CD4-positive, alpha-beta T cell treated with Interleukin-10 for 1 hour (primary cell): ENCODE measurements around the gene DGKB.

Experiments
- DNase-seq: peaks from one replicate; pipeline ENCODE4 v3.0.0-alpha.2; 2020

Gene DGKB

DNA sequence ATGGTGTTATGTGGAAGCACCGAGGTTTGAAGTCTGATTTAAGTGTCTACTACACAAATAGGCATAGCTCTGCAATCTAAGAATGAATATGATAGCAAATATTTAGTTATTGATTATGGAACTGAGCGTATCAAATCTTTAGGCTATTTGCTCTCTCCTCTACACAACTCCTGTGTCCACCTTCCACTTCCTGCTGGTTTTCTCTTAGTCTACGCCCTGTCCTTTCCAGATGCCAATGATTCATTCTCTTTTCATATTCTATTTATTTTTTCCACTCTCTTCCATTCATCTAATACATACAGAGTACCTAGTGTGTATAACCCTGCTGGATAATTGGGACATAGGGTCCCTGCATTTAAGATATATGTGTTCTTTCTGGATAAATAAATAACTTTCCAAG lies 83.7 kb downstream of the DGKB start:
- DNase-seq, result no peak

DNA sequence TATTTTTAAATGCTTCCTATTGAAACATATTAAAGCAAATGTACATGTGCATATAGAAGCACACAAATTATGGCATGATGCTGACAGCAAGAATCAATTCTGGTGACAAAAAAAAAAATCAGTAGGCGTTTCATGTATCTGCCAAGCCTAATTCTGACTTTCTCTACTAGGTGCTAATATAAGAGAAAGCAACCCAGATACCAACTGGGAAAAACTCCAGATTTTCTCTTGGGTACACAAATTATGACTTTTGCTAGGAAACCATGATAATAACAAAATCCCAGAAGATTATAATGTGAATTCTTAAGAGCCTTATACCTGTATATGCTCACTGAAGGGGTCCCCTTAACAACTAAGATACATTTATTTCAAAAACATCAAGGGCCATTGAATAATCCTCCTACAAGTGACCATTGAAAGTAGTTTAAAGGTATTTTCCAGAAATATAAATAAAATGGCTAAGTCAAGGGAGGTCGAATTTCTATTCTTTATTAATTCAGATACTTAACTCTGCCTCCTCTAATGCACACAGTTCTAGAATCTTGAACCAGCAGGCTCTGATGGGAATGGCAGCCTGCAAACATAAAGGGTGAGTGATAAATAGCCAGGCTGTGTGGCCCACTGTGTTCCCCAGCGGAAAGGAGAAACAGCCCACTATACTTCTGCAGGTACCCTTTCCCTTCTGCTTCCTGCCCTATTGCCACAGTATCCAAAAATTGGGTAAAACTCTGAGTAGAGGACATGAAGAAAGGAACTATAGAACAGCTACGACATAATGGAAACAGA lies 84.5 kb downstream of the DGKB start:
- DNase-seq, result no peak

DNA sequence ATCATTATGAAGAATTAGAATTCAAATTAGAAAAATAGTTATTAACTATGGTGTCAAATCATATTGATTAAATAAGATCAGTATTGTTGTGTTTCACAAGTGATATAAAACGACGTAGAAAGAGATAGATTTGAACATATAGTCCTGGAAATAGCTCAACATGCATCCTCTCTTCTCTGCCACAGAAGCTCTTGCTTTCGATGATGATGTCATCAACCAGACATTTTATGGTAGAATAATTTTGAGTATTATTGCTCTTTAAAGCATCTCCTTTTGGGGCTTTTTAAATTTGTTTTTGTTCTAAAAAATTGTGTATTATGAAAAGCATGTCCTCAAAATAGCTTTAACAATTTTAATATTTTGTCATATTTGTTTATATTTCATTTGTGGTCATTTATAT lies 95.0 kb downstream of the DGKB start:
- DNase-seq, result no peak

DNA sequence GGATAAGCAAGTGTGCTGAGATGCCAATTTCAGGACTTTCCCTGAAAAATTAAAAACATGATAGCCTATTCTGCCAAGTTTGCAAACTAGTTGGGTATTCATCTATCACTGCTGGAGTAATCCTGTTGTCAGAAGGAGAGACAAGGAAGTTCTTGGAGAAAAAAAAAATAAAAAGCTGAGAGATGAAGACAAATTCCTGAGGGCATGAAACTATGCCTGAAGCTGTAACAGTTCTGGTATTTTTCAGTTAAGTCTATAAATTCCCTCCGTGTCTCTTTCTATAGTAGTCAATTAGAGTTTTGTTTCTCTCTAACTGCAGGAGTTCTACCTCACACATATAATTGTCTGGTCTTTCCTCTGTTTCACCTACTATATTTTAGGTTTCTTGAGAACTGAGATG lies 95.7 kb downstream of the DGKB start:
- DNase-seq, result no peak

DNA sequence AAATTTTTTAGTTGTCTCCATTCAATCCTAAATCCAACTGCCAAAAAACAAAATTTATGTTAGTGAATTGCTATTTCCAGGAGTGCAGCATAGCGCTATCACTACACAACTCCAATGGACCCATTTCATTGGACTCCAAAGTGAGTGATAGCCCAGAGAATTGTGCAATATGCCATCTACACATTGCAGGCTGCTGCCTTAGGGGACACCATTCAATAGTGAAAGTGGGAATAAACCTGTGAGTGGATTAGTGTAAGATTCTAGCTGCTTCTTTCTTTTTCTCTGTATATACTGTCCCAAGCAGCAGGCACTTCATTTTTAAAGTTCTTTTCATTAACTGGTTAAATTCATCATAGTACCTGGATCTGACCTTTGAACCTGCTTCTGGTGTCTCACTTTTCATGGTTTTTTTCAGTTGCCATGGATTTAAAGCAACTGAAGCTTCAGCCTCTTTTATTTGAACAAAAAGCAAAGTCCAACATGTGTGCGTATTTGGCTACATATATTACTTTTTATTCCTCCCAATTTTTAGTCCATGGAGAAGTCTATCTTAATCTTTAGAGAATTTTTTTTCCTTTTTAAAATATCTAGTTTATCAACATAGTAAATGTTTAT lies 97.3 kb downstream of the DGKB start:
- DNase-seq, result no peak

DNA sequence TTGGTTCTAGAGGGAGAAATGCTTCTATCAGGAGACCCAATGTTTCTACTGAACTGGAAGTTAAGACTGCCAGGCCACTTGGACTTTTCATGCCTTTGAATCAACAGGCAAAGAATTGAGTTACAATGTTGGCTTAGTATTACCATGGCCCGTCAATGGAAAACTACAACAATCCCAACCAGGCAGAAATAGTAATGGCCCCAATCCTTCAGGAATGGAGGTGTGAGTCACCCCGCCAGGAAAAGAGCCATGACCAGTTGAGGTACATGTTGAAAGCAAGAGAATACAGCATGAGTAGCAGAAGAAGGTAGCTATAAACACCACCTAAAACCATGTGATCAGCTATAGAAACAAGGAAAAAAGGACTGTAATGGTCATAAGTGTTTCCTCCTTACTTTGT lies 101.9 kb downstream of the DGKB start:
- DNase-seq, result no peak

DNA sequence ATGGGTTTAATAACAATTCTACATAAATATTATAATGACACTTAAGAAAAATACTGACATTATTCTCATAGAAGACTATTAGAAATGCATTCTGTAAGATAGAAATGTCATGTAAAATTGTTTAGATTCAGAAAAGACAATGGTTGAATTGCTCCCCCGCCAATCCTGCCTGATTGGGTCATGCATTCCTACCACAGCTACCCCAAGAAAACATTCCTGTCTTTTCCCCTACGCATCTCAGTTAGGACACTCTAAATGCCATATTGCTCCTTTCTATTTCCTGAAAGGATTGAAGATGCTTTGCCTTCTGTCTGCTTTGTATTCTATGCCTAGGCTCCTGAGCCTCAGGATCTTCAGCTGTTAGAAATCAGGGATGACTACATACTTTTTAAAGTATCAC lies 109.4 kb downstream of the DGKB start:
- DNase-seq, result no peak

DNA sequence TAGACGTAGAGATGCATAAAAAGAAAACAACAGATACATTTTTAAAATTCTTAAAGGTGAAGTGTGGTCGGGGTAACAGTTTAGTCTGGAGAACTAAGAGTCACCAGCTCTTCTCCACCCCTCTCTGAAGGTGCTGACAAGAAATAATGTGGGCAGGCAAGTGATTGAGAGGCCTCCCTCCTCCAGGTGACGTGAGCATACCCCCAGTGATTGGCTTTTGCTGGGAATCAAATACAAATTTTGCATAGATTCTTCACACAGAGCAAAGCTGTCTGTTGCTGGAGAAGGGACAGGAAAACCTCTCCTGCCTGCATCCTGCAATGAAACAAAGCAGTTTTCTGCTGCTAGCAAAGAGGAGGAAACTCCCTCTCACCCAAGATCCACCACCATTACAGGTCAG lies 115.0 kb downstream of the DGKB start:
- no peak for DNase-seq

DNA sequence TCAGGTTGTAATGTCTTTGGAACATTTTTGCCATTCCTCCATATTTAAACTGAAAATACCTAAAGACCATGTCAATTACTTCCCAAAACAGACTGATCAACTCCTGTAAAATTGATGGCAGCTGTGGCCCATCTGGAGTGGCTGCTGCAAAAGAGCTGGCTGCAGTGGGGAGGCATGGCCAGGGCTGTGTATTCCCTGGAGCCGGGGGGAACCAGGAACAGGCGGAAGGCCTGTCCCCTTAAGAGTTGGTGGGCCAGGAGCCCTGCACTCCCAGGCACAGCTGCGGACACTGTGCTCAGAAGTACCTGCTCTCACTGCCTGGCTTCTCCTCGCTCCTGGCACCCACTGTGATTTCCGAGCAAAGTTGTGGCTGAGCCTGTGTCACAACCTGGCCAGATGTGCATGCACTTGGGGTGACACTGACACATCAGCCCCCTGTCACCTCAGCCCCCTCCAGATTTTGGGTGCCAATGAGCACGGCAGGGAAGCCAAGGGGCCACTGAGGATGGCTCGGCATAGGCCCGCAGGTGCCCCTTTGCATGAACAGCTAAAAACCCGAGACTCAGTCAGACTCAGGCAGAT lies 116.1 kb downstream of the DGKB start:
- no peak for DNase-seq

DNA sequence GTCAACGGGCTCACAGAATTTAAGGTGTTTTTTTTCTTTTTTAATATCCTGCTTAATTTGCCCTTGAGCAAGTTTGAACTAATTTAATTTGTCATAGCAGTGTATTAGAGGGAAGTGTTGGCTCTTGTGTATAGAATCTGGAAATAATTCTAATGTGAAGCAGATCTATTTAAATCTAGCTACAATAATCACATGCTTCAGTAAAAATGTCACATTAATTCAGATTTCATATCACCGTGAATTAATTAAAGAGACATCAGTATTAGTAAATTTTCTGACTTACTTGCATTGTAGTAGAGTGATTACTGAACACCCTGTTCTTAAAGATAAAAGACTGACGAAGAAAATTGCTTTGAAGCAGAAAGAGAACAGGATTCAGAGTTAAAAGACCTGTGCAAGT lies 124.7 kb downstream of the DGKB start:
- DNase-seq, result no peak

DNA sequence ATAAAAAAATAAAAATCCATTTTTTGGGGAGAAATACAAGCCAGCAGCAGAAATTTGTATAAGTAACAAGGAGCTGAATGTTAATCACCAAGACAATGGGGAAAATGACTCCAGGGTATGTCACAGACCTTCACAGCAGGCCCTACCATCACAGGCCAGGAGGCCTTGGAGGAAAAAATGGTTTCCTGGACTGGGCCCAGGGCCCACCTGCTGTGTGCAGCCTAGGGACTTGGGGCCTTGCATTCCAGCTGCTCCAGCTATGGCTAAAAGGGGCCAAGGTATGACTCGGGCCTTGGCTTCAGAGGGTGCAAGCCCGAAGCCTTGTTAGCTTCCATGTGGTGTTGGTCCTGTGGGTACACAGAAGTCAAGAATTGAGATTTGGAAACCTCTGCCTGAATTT lies 126.3 kb downstream of the DGKB start:
- DNase-seq, result no peak

DNA sequence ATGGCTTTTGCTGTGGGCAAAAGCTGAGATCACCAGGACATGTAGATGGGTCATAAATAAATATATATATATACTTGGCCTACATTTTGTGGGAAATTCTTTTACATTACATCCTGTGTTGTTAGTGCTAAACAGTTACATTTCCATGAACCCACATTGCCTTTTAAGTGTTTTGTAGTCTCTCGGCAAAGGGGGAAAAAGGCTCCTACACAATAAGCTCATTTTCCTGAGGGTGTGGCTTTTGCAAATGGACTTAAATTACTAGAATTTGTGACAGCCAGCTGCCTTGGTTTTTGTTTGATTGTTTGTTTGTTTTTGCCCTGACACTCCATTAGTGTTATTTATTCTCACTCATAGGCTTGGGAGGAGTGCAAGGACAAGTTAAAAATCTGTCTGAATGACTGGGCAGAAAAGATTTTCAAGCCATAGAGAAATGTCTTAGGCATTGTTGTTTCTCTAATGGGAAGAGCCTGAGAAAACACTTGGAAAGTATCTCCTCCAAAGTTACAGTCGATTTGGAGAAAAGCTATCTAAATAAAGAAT lies 128.8 kb downstream of the DGKB start:
- no peak for DNase-seq

DNA sequence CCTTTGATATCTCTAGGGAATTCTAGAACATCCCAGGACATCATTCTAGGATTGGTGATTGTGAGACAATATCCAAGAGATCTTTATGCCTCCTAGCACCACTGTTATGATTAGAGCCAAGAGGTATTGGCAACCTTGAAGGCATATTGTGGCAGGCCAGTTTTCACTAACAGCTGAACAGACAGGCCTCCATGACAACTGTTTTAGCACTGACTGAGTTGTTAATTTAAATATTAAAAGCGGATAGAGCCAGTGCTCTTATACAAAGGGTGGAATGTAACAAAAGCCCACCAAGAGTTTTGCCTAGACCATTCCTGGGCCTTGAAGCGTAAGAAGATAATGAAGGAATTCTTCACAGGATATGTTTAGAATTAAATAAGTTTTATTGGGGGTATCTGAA lies 131.9 kb downstream of the DGKB start:
- no peak for DNase-seq

DNA sequence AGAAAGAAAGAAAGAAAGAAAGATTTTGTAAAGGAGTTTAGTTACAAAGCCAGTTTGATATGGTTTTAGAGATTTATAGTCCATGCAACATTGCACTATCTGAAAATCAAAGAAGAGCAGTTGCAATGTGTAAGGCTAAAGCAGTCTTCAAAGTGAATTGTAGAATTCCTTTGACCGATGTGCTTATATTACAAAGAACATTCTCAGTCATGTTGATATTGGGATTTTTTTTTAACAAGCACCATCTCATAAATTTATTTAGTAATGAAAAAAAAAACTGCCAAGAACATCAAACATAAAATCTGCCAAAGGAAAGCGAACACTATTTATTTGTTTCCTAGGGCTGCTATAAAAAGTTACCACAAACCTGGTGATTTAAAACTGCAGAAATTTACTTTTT lies 133.3 kb downstream of the DGKB start:
- DNase-seq, result no peak

DNA sequence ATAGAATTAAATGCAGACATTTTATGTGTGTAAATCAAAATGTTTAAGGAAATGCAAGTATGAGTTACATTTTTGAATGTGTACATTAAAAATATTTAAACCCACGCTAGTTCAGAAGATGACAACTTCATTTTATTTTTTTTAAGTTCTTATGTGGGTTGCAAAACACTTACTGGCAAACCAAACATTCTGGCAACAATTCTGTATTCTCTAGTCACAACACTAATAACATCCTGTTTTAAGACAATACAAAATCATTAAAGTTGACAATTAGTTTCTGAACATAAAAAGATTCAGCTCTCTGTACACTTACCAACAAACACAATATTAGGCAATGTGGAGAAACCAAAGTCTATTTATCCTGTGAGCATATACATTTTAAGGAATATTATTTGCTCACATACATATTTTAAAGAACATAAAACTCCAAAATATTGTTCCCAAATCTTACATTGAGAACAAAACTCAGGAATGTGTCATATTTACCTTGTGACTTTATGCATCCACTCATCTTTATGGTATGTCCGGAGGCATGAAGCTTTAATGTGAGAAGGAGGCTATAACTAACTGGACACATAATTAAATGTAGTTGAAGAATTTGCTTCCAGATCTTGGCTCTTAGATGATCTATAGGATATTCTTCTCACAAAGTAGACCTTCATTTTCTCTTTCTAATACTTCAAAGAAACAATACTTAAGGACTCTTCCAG lies 134.7 kb downstream of the DGKB start:
- DNase-seq, result no peak

DNA sequence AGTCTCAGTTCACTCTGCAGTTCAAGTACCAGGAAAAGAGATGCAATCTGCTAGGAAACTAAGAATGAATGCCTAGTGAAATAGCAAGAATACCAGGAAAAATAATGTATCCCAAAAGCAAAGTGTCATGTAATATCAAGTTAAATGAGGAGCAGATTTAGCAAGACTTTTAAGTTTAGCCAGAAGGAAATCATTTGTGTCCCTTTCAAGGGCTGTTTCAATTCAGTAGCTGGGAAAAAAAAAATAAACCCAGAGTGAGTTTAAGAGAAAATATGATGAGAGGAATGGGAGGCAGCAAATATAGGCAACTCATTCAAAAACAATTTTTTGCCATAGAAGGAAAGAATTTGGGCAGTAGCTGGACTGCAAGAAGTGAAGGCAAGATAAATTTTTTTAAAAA lies 135.8 kb downstream of the DGKB start:
- DNase-seq, result no peak

DNA sequence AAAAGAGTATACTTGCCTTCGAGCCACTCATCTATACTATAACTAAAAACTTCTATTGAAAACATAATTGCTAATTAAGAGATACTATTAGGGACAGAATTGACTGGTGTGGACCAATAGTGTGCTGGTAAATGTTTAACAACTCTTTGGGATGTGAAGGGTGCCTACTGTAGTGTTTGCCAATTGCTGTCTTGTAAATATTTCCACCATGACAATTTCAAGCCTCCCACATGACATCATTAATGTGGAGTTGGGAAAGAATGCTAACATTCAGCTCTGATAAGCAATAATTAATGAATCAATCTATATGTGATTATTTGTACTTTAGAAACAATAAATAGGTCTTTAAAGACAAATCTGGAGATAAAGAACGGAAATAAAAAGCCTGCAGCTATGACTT lies 136.8 kb downstream of the DGKB start:
- no peak for DNase-seq

DNA sequence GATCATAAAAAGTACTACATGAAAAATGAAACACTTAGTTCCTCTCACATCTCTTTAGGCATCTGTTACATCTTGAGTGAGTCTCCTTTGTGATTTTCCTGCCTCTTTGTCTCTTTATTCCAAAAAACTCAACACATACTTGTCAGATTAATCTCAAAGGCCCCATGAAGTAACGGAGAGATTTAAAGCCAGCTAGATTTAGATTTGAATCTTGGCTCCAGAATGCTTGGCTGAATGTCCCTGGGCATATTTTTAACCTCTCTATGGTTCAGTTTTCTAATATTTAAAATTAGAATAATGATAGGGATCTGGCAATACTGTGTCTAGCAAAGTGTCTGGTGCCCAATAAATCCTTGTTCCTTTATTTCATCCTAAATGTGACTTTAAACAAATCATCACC lies 140.0 kb downstream of the DGKB start:
- DNase-seq, result no peak

DNA sequence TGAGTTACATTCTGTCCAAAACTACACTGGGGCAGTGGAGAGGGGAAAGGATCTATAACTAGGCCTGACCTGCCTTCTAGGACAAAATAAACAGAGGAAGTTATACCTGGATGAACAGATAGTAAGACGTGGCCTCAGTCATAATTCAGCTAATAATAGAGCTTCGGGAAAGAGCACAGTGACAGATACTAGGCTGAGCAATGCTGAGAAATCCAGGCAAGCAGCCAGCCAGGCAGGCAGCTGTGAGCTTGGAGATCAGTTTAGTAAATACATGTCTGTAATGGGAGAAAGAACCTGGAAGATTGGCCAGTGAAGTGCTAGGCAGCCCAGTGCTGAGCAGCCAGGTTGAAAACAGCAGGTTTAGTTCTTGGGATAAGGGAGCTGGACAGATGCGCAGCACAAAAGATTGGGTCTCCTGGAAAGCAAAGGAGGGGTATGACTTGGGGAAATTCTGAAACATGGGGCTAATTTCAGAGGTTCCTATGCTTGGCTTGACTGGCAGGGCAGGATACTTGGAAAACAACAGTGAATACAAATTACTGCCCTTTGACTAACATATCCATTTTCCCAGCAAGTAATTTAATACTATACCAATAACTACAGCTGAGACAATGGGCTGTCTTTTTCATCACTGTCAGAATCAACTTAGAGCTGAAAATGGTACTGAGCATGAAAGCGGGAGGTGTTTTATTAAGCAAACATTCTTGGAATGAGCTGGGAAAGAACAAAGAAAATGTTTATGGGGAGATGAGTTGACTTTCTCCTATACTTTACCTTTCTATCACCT lies 140.8 kb downstream of the DGKB start:
- no peak for DNase-seq

DNA sequence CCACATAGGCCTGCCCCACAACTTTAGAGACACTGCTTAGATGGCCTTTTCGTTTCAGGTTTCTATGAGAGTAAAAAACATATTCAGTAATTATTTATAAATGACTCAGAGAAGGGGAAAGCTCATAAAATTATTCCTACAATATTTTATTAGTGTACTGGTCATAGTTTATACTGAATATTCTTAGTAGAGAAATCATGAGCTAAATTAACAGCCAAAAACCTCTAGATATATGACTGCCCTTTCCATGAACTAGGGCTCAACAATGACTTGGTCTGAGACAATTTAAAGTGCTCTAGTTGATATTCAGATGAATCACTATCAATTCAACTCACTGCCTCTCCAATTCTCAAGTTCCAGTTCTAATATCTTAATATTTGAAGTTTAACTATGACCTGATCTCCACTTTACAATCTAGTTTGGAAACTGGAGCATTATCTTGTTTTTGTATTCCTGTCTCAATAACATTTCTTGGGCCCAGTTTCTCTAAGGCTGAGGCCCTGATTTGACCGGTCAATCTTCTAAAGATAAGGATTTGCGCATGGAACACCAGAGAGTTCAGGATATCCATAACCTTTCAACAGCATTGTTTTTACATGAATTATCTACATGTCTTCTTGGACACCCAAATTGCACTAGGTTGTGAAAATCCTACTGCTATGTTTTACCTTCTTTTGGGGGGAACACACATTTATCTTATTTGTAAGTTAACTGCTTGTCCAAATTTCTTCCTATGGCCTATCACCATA lies 141.6 kb downstream of the DGKB start:
- DNase-seq, result no peak

DNA sequence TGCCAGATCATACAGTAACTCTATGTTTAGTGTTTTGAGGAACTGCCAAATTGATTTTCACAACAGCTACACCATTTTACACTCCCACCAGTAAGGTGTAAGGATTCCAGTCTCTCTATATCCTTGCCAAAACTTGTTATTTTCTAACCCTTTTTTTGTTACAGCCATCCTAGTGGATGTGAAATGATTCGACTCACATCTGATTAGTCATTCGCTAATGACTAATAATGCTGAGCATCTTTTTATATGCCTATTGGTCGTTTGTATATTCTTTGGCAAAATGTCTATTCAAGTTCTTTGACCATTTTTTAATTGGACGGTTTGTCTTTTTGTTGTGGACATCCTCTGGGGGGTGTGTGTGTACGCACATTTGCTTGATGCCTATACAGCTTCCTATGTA lies 142.8 kb downstream of the DGKB start:
- DNase-seq, result no peak

DNA sequence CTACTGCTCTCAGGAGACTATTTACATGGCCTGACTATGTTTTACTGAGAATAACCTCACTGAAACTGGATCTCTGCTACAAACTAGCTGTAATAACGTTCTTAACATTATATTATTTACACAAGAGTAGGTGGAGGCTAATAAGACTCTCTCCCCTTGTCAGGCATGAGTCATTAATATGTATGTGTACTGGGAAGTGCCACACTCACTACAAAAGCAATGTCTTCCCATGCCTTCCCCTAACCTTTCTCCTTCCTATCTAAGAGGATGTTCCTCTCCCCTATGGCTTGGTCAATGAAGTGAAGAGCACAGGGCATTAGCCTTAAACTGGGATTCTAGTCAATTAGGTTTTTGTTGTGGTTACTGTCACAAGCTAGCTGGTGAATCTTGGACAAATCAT lies 147.9 kb downstream of the DGKB start:
- DNase-seq, result no peak
